Activated T-cell treated with anti-CD3 and anti-CD28 coated beads, Interleukin-2, amount 50 U/mL, for 4 hours (primary cell): ENCODE measurements around the gene MAPKAP1. TPM values are rescaled to one million over a fixed set of nuclear protein-coding genes. Genes with fewer than 3 reads are reported as not detected.

Source experiments
- ATAC-seq, 2 donors: fragments of 200-7000 bp; cut with Tn5 transposase; one replicate each; pipeline ENCODE4 v1.10.0; 2021
- DNase-seq: peaks from one replicate; pipeline ENCODE4 v3.0.0-alpha.2; 2020
- H3K27me3 Mint-ChIP-seq: one replicate; pipeline ENCODE4 v1.8.0; 2021; ENCODE audit warnings: low read depth, mixed read lengths
- H3K36me3 Mint-ChIP-seq: one replicate; pipeline ENCODE4 v1.8.0; 2022; ENCODE audit warnings: mixed read lengths; ENCODE audit not compliant: insufficient read depth
- H3K4me1 Mint-ChIP-seq: one replicate; pipeline ENCODE4 v1.8.0; 2021; ENCODE audit warnings: low read depth, mixed read lengths
- H3K4me3 Mint-ChIP-seq: one replicate; pipeline ENCODE4 v1.8.0; 2021; ENCODE audit warnings: mild to moderate bottlenecking, moderate library complexity, mixed read lengths
- H3K9me3 Mint-ChIP-seq: one replicate; pipeline ENCODE4 v1.8.0; 2021; ENCODE audit warnings: mixed read lengths
- total RNA-seq, 3 donors: library from RNA; stranded (reverse); gene quantifications; one replicate each; pipeline ENCODE4 v1.2.1, GENCODE V29; 2021

MAPKAP1 gene
- total RNA-seq, 3 donors from 2014 or later: 89.8 to 108 (median 107) TPM

DNA sequence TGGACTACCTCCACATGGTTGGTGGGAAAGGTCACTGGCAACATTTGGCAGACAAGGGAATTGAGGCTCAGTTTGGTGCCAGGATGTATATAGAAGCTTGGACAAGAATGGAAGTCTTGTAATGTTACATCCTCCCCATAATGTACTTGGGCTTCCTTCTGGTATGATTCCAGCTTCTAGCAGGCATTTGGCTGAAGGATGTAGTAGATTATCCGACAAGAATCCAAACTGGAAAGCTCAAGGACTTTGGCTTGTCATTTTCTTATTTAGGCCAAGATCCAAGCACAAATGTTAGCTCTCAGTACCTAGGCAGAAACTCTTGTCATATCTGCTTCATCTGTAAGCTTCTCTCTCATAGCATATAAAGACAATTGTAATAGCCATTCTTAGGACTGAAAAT is 209.1 kb downstream of the MAPKAP1 start:
- Mint-ChIP-seq H3K9me3 (no peaks in the 10 kb centered on the region), H3K27me3 (no peaks in the 10 kb centered on the region), H3K4me3 (no peak overlapping the region), H3K4me1 (peaks cover 3% of the 10 kb centered on the region), H3K36me3 (peaks cover 18% of the 10 kb centered on the region)
- ATAC-seq (no peak), DNase-seq (no peak)

GRCh38 chr9:125497478-125497877 is 209.5 kb downstream of the MAPKAP1 start:
- DNase-seq (no peak), ATAC-seq (no peak)
- Mint-ChIP-seq H3K9me3 (no peaks in the 10 kb centered on the region), H3K4me3 (no peak overlapping the region), H3K27me3 (no peaks in the 10 kb centered on the region), H3K4me1 (peaks cover 3% of the 10 kb centered on the region), H3K36me3 (peaks cover 18% of the 10 kb centered on the region)

DNA sequence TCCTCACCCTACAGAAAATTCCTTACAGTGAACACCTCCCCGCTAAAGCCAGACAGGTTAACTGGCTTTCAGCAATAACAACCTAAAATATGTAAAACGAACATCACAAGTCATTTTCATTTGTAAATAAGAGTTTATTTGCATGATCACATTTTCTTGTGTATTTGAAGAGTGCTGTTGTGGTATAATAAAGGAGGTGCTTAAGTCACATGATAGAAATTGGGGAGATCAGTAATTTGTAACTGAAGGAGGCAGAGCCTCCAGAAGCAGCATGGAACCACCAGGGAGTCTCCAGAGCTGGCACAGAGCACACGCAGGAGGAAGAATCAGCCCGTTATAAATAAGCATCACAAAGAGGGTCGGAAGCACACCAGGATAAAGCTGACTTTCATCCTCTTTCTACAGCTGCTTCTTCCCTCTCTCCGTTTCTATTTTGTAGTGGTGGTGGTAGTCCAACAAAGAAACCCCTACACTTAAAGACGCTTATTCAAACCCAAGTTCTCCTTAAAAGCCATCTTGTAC is 210.6 kb downstream of the MAPKAP1 start:
- DNase-seq (no peak), ATAC-seq (no peak)
- Mint-ChIP-seq H3K4me1 (peaks cover 3% of the 10 kb centered on the region), H3K4me3 (no peak overlapping the region), H3K27me3 (no peaks in the 10 kb centered on the region), H3K36me3 (peaks cover 15% of the 10 kb centered on the region), H3K9me3 (no peaks in the 10 kb centered on the region)

DNA sequence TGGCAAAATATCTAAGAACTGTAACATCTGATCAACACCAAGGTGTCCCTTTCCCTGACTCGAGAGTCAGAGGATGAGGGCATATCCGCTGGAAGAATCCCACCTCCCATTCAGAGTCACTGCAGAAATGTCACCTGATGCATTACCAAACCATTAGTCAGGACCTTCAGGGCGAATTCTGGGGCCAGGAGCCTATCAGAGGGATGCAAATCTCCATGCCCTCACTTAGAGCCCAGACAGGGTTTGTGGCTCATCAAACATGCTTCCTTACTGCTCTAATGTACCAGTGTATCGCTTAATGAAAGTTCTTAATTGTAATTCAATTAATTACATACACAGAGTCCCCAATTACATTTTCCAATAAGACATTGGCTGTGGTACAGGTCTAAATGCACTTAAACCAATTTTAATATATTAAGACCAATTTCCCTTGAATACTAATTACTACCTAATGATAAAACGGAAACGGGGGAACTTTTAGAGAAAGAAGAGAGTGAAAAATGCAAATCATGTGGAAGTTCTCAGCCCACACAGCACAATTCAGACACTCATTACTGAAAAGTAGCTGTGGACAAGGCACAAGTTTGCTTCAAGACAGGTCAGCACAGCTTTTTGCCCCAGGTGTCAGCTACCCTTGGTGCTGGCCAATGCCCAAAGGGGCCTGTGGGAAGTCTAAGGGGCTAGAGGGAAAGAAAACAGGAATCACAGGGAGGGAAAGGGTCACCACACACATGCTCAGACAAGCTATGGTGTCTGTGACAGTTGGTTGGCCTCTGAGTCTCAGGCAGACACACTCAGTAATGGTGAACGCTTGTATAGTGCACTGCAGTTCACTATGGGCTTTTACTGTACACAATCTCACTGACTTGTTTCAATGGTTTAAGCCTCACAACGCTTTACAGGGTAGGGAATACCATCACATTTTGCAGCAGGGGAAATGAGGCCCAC is 211.6 kb downstream of the MAPKAP1 start:
- Mint-ChIP-seq H3K9me3 (no peaks in the 10 kb centered on the region), H3K36me3 (peaks cover 10% of the 10 kb centered on the region), H3K4me1 (peaks cover 3% of the 10 kb centered on the region), H3K27me3 (no peaks in the 10 kb centered on the region), H3K4me3 (no peak overlapping the region)
- DNase-seq (no peak), ATAC-seq (no peak)

DNA sequence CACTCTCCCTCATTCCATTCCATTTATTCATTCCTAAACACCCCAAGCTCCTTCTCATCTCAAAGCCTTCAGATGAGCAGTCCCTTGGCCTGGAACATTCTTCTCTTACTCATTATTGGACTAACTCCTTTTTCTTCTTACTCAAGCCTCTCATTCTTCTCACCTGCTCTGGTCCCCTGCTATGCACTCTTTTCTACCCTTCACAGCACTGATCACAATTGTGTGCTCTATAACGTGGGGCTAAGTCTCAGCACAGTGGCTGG is 212.4 kb downstream of the MAPKAP1 start:
- Mint-ChIP-seq H3K4me1 (peaks cover 3% of the 10 kb centered on the region), H3K27me3 (no peaks in the 10 kb centered on the region), H3K36me3 (peaks cover 8% of the 10 kb centered on the region), H3K9me3 (no peaks in the 10 kb centered on the region), H3K4me3 (no peak overlapping the region)
- ATAC-seq (no peak), DNase-seq (no peak)

GRCh38 chr9:125493881-125494652 is 212.9 kb downstream of the MAPKAP1 start:
- Mint-ChIP-seq H3K36me3 (peaks cover 11% of the 10 kb centered on the region), H3K27me3 (no peaks in the 10 kb centered on the region), H3K9me3 (no peaks in the 10 kb centered on the region), H3K4me1 (peaks cover 3% of the 10 kb centered on the region), H3K4me3 (no peak overlapping the region)
- DNase-seq (no peak), ATAC-seq (no peak)

- H3K9me3 Mint-ChIP-seq: no peaks in the 10 kb centered on the region
- H3K36me3 Mint-ChIP-seq: peaks cover 7% of the 10 kb centered on the region
- H3K27me3 Mint-ChIP-seq: no peaks in the 10 kb centered on the region
- peaks cover 3% of the 10 kb centered on the region for H3K4me1 Mint-ChIP-seq
- no peak overlapping the region for H3K4me3 Mint-ChIP-seq
- ATAC-seq (no peak), DNase-seq (no peak)
These were observed 213.6 kb downstream of the MAPKAP1 start for GRCh38 chr9:125493384-125493783.

- Mint-ChIP-seq H3K36me3 (peaks cover 7% of the 10 kb centered on the region), H3K4me3 (no peak overlapping the region), H3K9me3 (no peaks in the 10 kb centered on the region), H3K27me3 (no peaks in the 10 kb centered on the region), H3K4me1 (peaks cover 3% of the 10 kb centered on the region)
- no peak for ATAC-seq
- no peak for DNase-seq
These were observed 214.3 kb downstream of the MAPKAP1 start for GRCh38 chr9:125492719-125493118.

DNA sequence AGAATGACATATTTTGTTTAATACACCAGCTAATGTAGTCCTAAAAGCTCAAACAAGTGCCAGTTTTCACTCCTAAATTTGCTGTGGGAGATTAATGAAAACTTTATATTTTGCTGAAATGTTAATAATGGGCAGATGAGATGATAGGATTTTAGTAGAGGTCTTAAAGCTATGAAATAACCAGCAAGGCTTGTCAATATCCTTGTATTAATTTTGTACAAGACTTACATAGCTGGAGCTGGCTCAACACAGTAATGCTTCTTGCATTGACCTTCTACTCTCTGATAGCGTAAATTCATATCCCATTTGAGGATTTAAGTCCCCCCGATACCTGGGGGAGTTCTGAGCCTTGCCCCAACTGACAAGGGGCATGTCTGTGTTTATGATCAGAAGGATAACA is 219.2 kb downstream of the MAPKAP1 start:
- no peaks in the 10 kb centered on the region for H3K27me3 Mint-ChIP-seq
- H3K36me3 Mint-ChIP-seq: peaks cover 14% of the 10 kb centered on the region
- no peaks in the 10 kb centered on the region for H3K9me3 Mint-ChIP-seq
- no peaks in the 10 kb centered on the region for H3K4me1 Mint-ChIP-seq
- H3K4me3 Mint-ChIP-seq: no peak overlapping the region
- ATAC-seq (no peak), DNase-seq (no peak)

DNA sequence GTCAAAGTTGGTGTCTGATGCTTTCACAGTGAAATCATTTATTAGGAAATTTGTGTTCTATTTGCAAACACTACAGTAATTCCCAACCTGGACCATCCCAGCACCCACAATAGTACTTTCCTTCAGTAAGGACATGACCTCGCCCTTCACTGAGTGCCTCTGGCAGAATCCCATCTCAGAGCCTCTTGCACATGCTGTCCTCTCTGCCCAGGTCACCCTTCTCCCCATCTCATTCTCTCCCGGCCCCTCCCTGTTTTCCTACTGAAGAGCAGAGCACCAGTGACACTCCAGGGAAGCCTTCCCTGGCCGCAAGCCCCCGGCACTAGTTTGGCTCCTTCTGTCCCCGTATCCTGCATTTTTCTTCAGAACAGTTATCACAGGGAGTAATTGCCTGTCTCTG is 220.4 kb downstream of the MAPKAP1 start:
- peaks cover 17% of the 10 kb centered on the region for H3K36me3 Mint-ChIP-seq
- no peak overlapping the region for H3K4me3 Mint-ChIP-seq
- H3K4me1 Mint-ChIP-seq: no peaks in the 10 kb centered on the region
- ATAC-seq (no peak), DNase-seq (no peak)
- H3K27me3 Mint-ChIP-seq: no peaks in the 10 kb centered on the region
- H3K9me3 Mint-ChIP-seq: no peaks in the 10 kb centered on the region

DNA sequence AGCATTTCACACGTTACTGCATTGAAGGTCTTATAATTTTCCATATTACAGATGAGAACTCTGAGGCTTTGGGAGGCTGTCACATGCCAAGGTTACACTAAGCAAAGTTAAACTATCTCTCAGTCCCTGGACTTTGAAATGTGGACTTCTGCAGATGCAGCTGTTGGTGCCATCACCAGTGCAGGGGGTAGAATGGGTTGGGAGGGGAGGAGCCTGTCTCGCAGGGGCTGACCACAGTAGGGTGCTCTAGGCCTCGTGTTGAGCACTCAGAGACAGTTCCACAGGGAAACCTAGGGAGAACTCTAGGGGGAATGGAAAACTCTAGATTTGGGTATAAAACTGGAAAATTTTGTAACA is 220.9 kb downstream of the MAPKAP1 start:
- peaks cover 17% of the 10 kb centered on the region for H3K36me3 Mint-ChIP-seq
- no peaks in the 10 kb centered on the region for H3K4me1 Mint-ChIP-seq
- no peak overlapping the region for H3K4me3 Mint-ChIP-seq
- no peak for DNase-seq
- no peaks in the 10 kb centered on the region for H3K27me3 Mint-ChIP-seq
- no peaks in the 10 kb centered on the region for H3K9me3 Mint-ChIP-seq
- ATAC-seq: no peak

GRCh38 chr9:125485471-125486151 is 221.4 kb downstream of the MAPKAP1 start:
- Mint-ChIP-seq H3K36me3 (peaks cover 17% of the 10 kb centered on the region), H3K9me3 (no peaks in the 10 kb centered on the region), H3K27me3 (no peaks in the 10 kb centered on the region), H3K4me3 (no peak overlapping the region), H3K4me1 (no peaks in the 10 kb centered on the region)
- ATAC-seq (no peak), DNase-seq (no peak)

- Mint-ChIP-seq H3K27me3 (no peaks in the 10 kb centered on the region), H3K4me1 (no peaks in the 10 kb centered on the region), H3K36me3 (peaks cover 25% of the 10 kb centered on the region), H3K4me3 (no peak overlapping the region), H3K9me3 (no peaks in the 10 kb centered on the region)
- ATAC-seq (no peak), DNase-seq (no peak)
These were observed 222.4 kb downstream of the MAPKAP1 start for GRCh38 chr9:125484350-125485282.

- Mint-ChIP-seq H3K4me3 (no peak overlapping the region), H3K9me3 (no peaks in the 10 kb centered on the region), H3K4me1 (no peaks in the 10 kb centered on the region), H3K27me3 (no peaks in the 10 kb centered on the region), H3K36me3 (peaks cover 25% of the 10 kb centered on the region)
- no peak for ATAC-seq
- DNase-seq: no peak
These were observed 223.3 kb downstream of the MAPKAP1 start for GRCh38 chr9:125483697-125484096.
